HepG2 (cell line): ENCODE data around the gene IHH. TPM values are rescaled to one million over a fixed set of nuclear protein-coding genes. Genes with fewer than 3 reads are reported as not detected.

Source experiments
- ATAC-seq: fragments of 200-7000 bp; cut with Tn5 transposase; 3 replicates; pipeline ENCODE4 v1.9.1; 2020; ENCODE audit warnings: mild to moderate bottlenecking, moderate library complexity
- BruUV-seq: library from RNA; stranded (reverse); fragments of 400-500 nt; replicated peaks from 2 replicates; lab custom pipeline; 2021; lab: Mats Ljungman, UMichigan
- CTCF ChIA-PET: fragments of 300-600 bp; formaldehyde crosslinking; extraction: SDS; loops from one replicate; lab custom pipeline; 2021; ENCODE audit warnings: low total read pairs, inconsistent platforms, low intra/inter-chr PET ratio; lab: Yijun Ruan, JAX
- POLR2A ChIA-PET: fragments of 350-600 bp; sonication (Branson Sonifier 250); formaldehyde crosslinking; loops from one replicate; lab custom pipeline; 2020; ENCODE audit warnings: antibody characterized with exemption, inconsistent platforms; lab: Yijun Ruan, JAX
- DNase-seq: peaks from one replicate; pipeline ENCODE4 v3.0.0-alpha.2; 2015; ENCODE audit warnings: low spot score
- FAIRE-seq: peaks from 3 replicates; lab custom pipeline; 2011; peaks lifted over from hg19 to GRCh38; lab: Jason Lieb, UNC
- H2AFZ ChIP-seq: one replicate; pipeline ENCODE4 v1.6.1; 2011; ENCODE audit warnings: low read length, inconsistent platforms
- H3K27ac ChIP-seq: fragments of 300-600 bp; 3 replicates; pipeline ENCODE4 v1.8.0; 2011; ENCODE audit warnings: mixed run types, mild to moderate bottlenecking, mixed read lengths, low read length, inconsistent platforms; ENCODE audit not compliant: insufficient read depth; ENCODE audit errors: extremely low read length
- H3K27me3 ChIP-seq, 2 experiments: fragments of 200-600 bp in 1 of 2; 2 replicates in 1 of 2; 3 replicates in 1 of 2; pipeline versions ENCODE4 v1.6.0 to v1.8.0; 2011; ENCODE audit warnings: low read length in 2 of 2, mild to moderate bottlenecking in 2 of 2, moderate library complexity in 2 of 2, inconsistent platforms in 1 of 2; ENCODE audit not compliant: insufficient read depth in 2 of 2, control insufficient read depth in 1 of 2
- H3K36me3 ChIP-seq, 2 experiments: fragments of 200-600 bp in 1 of 2; replicated peaks in 1 of 2; 2 replicates in 1 of 2; 3 replicates in 1 of 2; pipeline versions ENCODE4 v1.5.1 to v1.8.0; 2011; ENCODE audit warnings: low read length in 2 of 2, inconsistent platforms in 1 of 2; ENCODE audit not compliant: insufficient read depth in 2 of 2, control insufficient read depth in 1 of 2
- H3K4me1 ChIP-seq: 2 replicates; pipeline ENCODE4 v1.5.1; 2012; ENCODE audit warnings: low read length, inconsistent platforms; ENCODE audit not compliant: insufficient read depth
- H3K4me2 ChIP-seq: 2 replicates; pipeline ENCODE4 v1.6.0; 2011; ENCODE audit warnings: low read depth, low read length, inconsistent platforms
- H3K4me3 ChIP-seq, 3 experiments: fragments of 200-600 bp in 1 of 3; sonication (generic), shearing (Covaris generic) in 1 of 3; replicated peaks in 1 of 3; 2 replicates each; pipeline ENCODE4 v1.5.1; 2011 to 2016; ENCODE audit warnings: low read length in 3 of 3, inconsistent platforms in 2 of 3, low read depth in 2 of 3, mild to moderate bottlenecking in 2 of 3, control low read depth in 1 of 3, mixed read lengths in 1 of 3; ENCODE audit not compliant: insufficient read depth in 1 of 3
- H3K79me2 ChIP-seq: one replicate; pipeline ENCODE4 v1.6.1; 2011; ENCODE audit warnings: low read length, inconsistent platforms; ENCODE audit not compliant: insufficient read depth
- H3K9ac ChIP-seq: 2 replicates; pipeline ENCODE4 v1.6.0; 2011; ENCODE audit warnings: mild to moderate bottlenecking, low read depth, low read length, inconsistent platforms; ENCODE audit not compliant: insufficient read depth
- H3K9me3 ChIP-seq: 2 replicates; pipeline ENCODE4 v1.5.1; 2012; ENCODE audit warnings: mild to moderate bottlenecking, low read length
- H4K20me1 ChIP-seq: 2 replicates; pipeline ENCODE4 v1.6.0; 2011; ENCODE audit warnings: inconsistent platforms, mild to moderate bottlenecking, low read length, moderate library complexity; ENCODE audit not compliant: insufficient read depth
- EED ChIP-seq: sonication (generic); formaldehyde crosslinking; IDR thresholded peaks from 2 replicates; pipeline ENCODE4 v1.5.0; 2020; ENCODE audit warnings: mild to moderate bottlenecking, missing genetic modification reagents
- ELF1 ChIP-seq: sonication (generic); formaldehyde crosslinking; IDR thresholded peaks from 2 replicates; pipeline ENCODE4 v1.4.0; 2020; ENCODE audit warnings: missing genetic modification reagents
- FIP1L1 ChIP-seq: fragments of 200-400 bp; formaldehyde crosslinking; IDR thresholded peaks from 2 replicates; pipeline ENCODE4 v1.6.1; 2018; ENCODE audit warnings: low read depth, mild to moderate bottlenecking, low read length, moderate library complexity, borderline replicate concordance; ENCODE audit not compliant: insufficient read depth
- GABPB1 ChIP-seq: IDR thresholded peaks from 2 replicates; pipeline ENCODE4 v1.6.1; 2016; ENCODE audit warnings: mild to moderate bottlenecking, missing genetic modification reagents, moderate library complexity, missing compliant biosample characterization
- SAP130 ChIP-seq: IDR thresholded peaks from 2 replicates; pipeline ENCODE4 v1.6.1; 2016; ENCODE audit warnings: low read depth
- ZHX2 ChIP-seq, 2 experiments: sonication (generic) in 1 of 2; formaldehyde crosslinking in 1 of 2; IDR thresholded peaks; 2 replicates each; pipeline versions ENCODE4 v1.6.1 to v1.9.0; 2014 to 2022; ENCODE audit warnings: antibody characterized with exemption in 1 of 2, borderline replicate concordance in 1 of 2, inconsistent platforms in 1 of 2, low read depth in 1 of 2, missing genetic modification reagents in 1 of 2
- ZNF768 ChIP-seq: sonication (generic); formaldehyde crosslinking; IDR thresholded peaks from 2 replicates; pipeline ENCODE4 v1.4.0; 2020; ENCODE audit warnings: missing genetic modification reagents
- WGBS: methylation state at CpG from one replicate; pipeline ENCODE4 v1.1.6; 2017; ENCODE audit warnings: low lambda C conversion rate; 5-methylcytosine and 5-hydroxymethylcytosine counted together
- in situ Hi-C: cut with HindIII; loops from 2 replicates; pipeline ENCODE4 v1.10.0; 2017; ENCODE audit warnings: low pct_unique_long_range_greater_than_20kb; ENCODE audit not compliant: extremely low pct_ligation_motif_present
- intact Hi-C: fragments of 100-400 bp; cut with micrococcal nuclease; formaldehyde crosslinking; loops from one replicate; pipeline ENCODE4 v1.10.0; 2022; ENCODE audit not compliant: unreplicated experiment
- polyA plus RNA-seq, 8 experiments: library from polyadenylated mRNA; depleted of rRNA in 3 of 8; stranded (reverse) in 7 of 8; unstranded in 1 of 8; fragments of >200 nt; fragmentation: Illumina TruSeq in 4 of 8; extraction: Trizol in 4 of 8; gene quantifications; 2 replicates each; pipeline versions ENCODE4 v1.2.1 to v1.2.3, GENCODE V29; 2011 to 2016; ENCODE audit warnings: low read depth in 4 of 8, missing spikeins in 1 of 8, mixed read lengths in 1 of 8; ENCODE audit not compliant: insufficient read depth in 1 of 8
- total RNA-seq, 5 experiments: library from RNA; depleted of rRNA; stranded (reverse); fragments of >200 nt; fragmentation: Illumina TruSeq; extraction: Trizol; gene quantifications; 2 replicates each; pipeline ENCODE4 v1.2.3, GENCODE V29; 2016; ENCODE audit warnings: low read depth in 1 of 5
- TF ChIP-seq, protein P1 (sequence below): sonication (generic); formaldehyde crosslinking; IDR thresholded peaks from 2 replicates; pipeline ENCODE4 v1.4.0; 2020; ENCODE audit warnings: missing genetic modification reagents, borderline replicate concordance

Gene IHH
- total and polyA plus RNA-seq, 2 of the 13 experiments (the other 11 are each of a cell fraction or from before 2014, with no cell fraction given): 0.42 TPM; not detected in 1

- TF ChIP-seq ELF1: no peak
- TF ChIP-seq SAP130: no peak
These were observed 1.4 kb upstream of the IHH start (continued) for GRCh38 chr2:219062081-219062480.

- no peaks in the 10 kb centered on the region for H3K79me2 ChIP-seq
- ChIA-PET CTCF (interaction anchor here (1.3 to 4.3 kb wide), 3 partner anchors 44 to 95 kb away, joined by 7 to 82 read pairs (median 56); no protein-coding TSS in a partner anchor), POLR2A (interaction anchor here (0.9 to 4.5 kb wide), 8 partner anchors 11 to 235 kb away, joined by 4 to 38 read pairs (median 6); no protein-coding TSS in a partner anchor)
- in situ Hi-C loops: loop anchor here (5.0 kb wide), 2 partner anchors 57 to 97 kb away; no protein-coding TSS in a partner anchor
- no peak for FAIRE-seq
- intact Hi-C loops: loop anchor here (1.0 to 5.0 kb wide), 4 partner anchors 44 to 237 kb away; no protein-coding TSS in a partner anchor
- peak overlapping the region; percentile 93 for H3K4me2 ChIP-seq
- peaks cover 10% of the 10 kb centered on the region; the same call in 1 of the 2 replicates for H4K20me1 ChIP-seq
- BruUV-seq: no TSS peak
- H2AFZ ChIP-seq: no peak overlapping the region
- WGBS: 2% methylated on average over 25 of the region's 81 CpGs
- ATAC-seq: peak; percentile 10
- H3K4me3 ChIP-seq: peak overlapping the region; percentile 30 to 70 (median 50)
- no peak overlapping the region for H3K9ac ChIP-seq
- no peaks in the 10 kb centered on the region for H3K9me3 ChIP-seq
- H3K27ac ChIP-seq: no peak overlapping the region
- peaks cover 23% of the 10 kb centered on the region for H3K4me1 ChIP-seq
- no peak for DNase-seq
- peaks cover 14 to 58% of the 10 kb centered on the region in 2 experiments; a peak in 4 of 5 replicates for H3K27me3 ChIP-seq
- no peaks in the 10 kb centered on the region for H3K36me3 ChIP-seq
- TF ChIP-seq ZNF768: peak; percentile 10; the same call in 1 of the 2 replicates
- no peak; the same call in 1 of the 2 replicates for TF ChIP-seq EED (CRISPR knock-in tag)
- TF ChIP-seq FIP1L1: no peak
- TF ChIP-seq ZHX2 (IDR thresholded peaks at IDR 0.05; ENCODE audit: low read depth): no peak
- TF ChIP-seq ZHX2 (CRISPR knock-in tag; IDR thresholded peaks at IDR 0.05; ENCODE audit: borderline replicate concordance): no peak
- TF ChIP-seq, protein P1, sequence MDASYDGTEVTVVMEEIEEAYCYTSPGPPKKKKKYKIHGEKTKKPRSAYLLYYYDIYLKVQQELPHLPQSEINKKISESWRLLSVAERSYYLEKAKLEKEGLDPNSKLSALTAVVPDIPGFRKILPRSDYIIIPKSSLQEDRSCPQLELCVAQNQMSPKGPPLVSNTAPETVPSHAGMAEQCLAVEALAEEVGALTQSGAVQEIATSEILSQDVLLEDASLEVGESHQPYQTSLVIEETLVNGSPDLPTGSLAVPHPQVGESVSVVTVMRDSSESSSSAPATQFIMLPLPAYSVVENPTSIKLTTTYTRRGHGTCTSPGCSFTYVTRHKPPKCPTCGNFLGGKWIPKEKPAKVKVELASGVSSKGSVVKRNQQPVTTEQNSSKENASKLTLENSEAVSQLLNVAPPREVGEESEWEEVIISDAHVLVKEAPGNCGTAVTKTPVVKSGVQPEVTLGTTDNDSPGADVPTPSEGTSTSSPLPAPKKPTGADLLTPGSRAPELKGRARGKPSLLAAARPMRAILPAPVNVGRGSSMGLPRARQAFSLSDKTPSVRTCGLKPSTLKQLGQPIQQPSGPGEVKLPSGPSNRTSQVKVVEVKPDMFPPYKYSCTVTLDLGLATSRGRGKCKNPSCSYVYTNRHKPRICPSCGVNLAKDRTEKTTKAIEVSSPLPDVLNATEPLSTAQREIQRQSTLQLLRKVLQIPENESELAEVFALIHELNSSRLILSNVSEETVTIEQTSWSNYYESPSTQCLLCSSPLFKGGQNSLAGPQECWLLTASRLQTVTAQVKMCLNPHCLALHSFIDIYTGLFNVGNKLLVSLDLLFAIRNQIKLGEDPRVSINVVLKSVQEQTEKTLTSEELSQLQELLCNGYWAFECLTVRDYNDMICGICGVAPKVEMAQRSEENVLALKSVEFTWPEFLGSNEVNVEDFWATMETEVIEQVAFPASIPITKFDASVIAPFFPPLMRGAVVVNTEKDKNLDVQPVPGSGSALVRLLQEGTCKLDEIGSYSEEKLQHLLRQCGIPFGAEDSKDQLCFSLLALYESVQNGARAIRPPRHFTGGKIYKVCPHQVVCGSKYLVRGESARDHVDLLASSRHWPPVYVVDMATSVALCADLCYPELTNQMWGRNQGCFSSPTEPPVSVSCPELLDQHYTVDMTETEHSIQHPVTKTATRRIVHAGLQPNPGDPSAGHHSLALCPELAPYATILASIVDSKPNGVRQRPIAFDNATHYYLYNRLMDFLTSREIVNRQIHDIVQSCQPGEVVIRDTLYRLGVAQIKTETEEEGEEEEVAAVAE (CRISPR knock-in tag): no peak
- TF ChIP-seq GABPB1: peak; percentile 11; the same call in 1 of the 2 replicates
These were observed 717 bp downstream of the IHH start for GRCh38 chr2:219059725-219060682.
